ENCODE data around the gene DNM3.

DNM3 gene

GRCh38 chr1:172390683-172391551 is 549.6 kb downstream of the DNM3 start:
- TF ChIP-seq CTCF (IDR thresholded peaks at IDR 0.05; ENCODE audit: low read depth, low read length, missing control alignments): no peak
- H3K4me3 ChIP-seq (ENCODE audit: low read depth, low read length): peak overlapping the region; percentile 38; the same call in 1 of the 2 replicates
- peak; percentile 81 for DNase-seq (ENCODE audit: low read depth)

GRCh38 chr1:172391976-172392375 is 550.7 kb downstream of the DNM3 start:
- no peak overlapping the region; the same call in 1 of the 2 replicates for H3K4me3 ChIP-seq (ENCODE audit: low read depth, low read length)
- no peak for TF ChIP-seq CTCF (IDR thresholded peaks at IDR 0.05; ENCODE audit: low read depth, low read length, missing control alignments)
- no peak for DNase-seq (ENCODE audit: low read depth)

GRCh38 chr1:172393354-172393753 is 552.1 kb downstream of the DNM3 start:
- TF ChIP-seq CTCF (IDR thresholded peaks at IDR 0.05; ENCODE audit: low read depth, low read length, missing control alignments): no peak
- H3K4me3 ChIP-seq (ENCODE audit: low read depth, low read length): no peak overlapping the region

GRCh38 chr1:172394141-172394751 is 552.9 kb downstream of the DNM3 start:
- no peak overlapping the region; the same call in 1 of the 2 replicates for H3K4me3 ChIP-seq (ENCODE audit: low read depth, low read length)
- DNase-seq (ENCODE audit: low read depth): peak; percentile 91
- no peak for TF ChIP-seq CTCF (IDR thresholded peaks at IDR 0.05; ENCODE audit: low read depth, low read length, missing control alignments)

More at GRCh38 chr1:172393354-172393753, 552.1 kb downstream of the DNM3 start:
- DNase-seq (ENCODE audit: low read depth): no peak

GRCh38 chr1:172394811-172395210 is 553.5 kb downstream of the DNM3 start:
- TF ChIP-seq CTCF (IDR thresholded peaks at IDR 0.05; ENCODE audit: low read depth, low read length, missing control alignments): no peak

GRCh38 chr1:172395576-172395975 is 554.3 kb downstream of the DNM3 start:
- DNase-seq (ENCODE audit: low read depth): no peak
- TF ChIP-seq CTCF (IDR thresholded peaks at IDR 0.05; ENCODE audit: low read depth, low read length, missing control alignments): no peak
- H3K4me3 ChIP-seq (ENCODE audit: low read depth, low read length): no peak overlapping the region

More at GRCh38 chr1:172394811-172395210, 553.5 kb downstream of the DNM3 start:
- no peak overlapping the region for H3K4me3 ChIP-seq (ENCODE audit: low read depth, low read length)
- no peak for DNase-seq (ENCODE audit: low read depth)
